Measurements from ENCODE around the gene RAP1B.
"Not testable (repeated sequence)": the region's sequence is repeated elsewhere in the genome, so short reads cannot be mapped to it uniquely, and the experiment has no call there.

RAP1B gene

GRCh38 chr12:68637439-68637838, 26.7 kb downstream of the RAP1B start:
- DNase-seq: not testable (repeated sequence)

- no peak for DNase-seq
Observed at GRCh38 chr12:68638171-68638570, 27.5 kb downstream of the RAP1B start.

GRCh38 chr12:68638721-68639395, 28.2 kb downstream of the RAP1B start:
- DNase-seq: no peak

GRCh38 chr12:68639396-68639767, 28.7 kb downstream of the RAP1B start:
- no peak for DNase-seq

- DNase-seq: no peak
Observed at GRCh38 chr12:68641138-68641537, 30.4 kb downstream of the RAP1B start.

- DNase-seq: no peak
Observed at GRCh38 chr12:68646484-68646883, 35.8 kb downstream of the RAP1B start.

- DNase-seq: no peak
Observed at GRCh38 chr12:68647507-68647906, 36.8 kb downstream of the RAP1B start.

GRCh38 chr12:68648179-68648578, 37.5 kb downstream of the RAP1B start:
- no peak for DNase-seq

- no peak for DNase-seq
Observed at GRCh38 chr12:68665016-68665569, 54.4 kb downstream of the RAP1B start.

- no peak for DNase-seq
Observed at GRCh38 chr12:68667291-68667690, 56.6 kb downstream of the RAP1B start.

GRCh38 chr12:68667896-68668295, 57.2 kb downstream of the RAP1B start:
- DNase-seq: no peak

GRCh38 chr12:68671179-68671578, 60.5 kb downstream of the RAP1B start:
- DNase-seq: no peak

GRCh38 chr12:68673788-68674187, 63.1 kb downstream of the RAP1B start:
- DNase-seq: no peak

GRCh38 chr12:68674376-68674775, 63.7 kb downstream of the RAP1B start:
- DNase-seq: no peak

- DNase-seq: no peak
Observed at GRCh38 chr12:68675101-68675842, 64.6 kb downstream of the RAP1B start.

GRCh38 chr12:68676854-68677253, 66.2 kb downstream of the RAP1B start:
- DNase-seq: not testable (repeated sequence)

GRCh38 chr12:68686262-68686594, 75.5 kb downstream of the RAP1B start:
- no peak for DNase-seq

- DNase-seq: peak; percentile 94
Observed at GRCh38 chr12:68686595-68687521, 76.2 kb downstream of the RAP1B start, which contains the start of gene NUP107. Gene NUP107 (plus strand): TSS chr12:68686978. CDS start chr12:68687066, 88 bp downstream.

- DNase-seq: no peak
Observed at GRCh38 chr12:68695454-68695853, 84.8 kb downstream of the RAP1B start.

- no peak for DNase-seq
Observed at GRCh38 chr12:68699486-68699885, 88.8 kb downstream of the RAP1B start.

Measured in NCI-H2171 (cell line).